K562 (cell line): ENCODE measurements around the gene OR2AG1. TPM values are rescaled to one million over a fixed set of nuclear protein-coding genes. Genes with fewer than 3 reads are reported as not detected.

Experiments
- ARID3A ChIP-seq: IDR thresholded peaks from 2 replicates; pipeline ENCODE4 v1.6.1; 2012; ENCODE audit warnings: low read depth, low read length, improper control_type of control experiment, borderline replicate concordance
- CTBP1 ChIP-seq: fragments of 450-650 bp; IDR thresholded peaks from 2 replicates; pipeline ENCODE4 v1.6.1; 2016; ENCODE audit warnings: borderline replicate concordance
- HBP1 ChIP-seq: fragments of 450-650 bp; formaldehyde crosslinking; IDR thresholded peaks from 2 replicates; pipeline ENCODE4 v1.4.0; 2022; ENCODE audit warnings: missing genetic modification characterization
- KDM2B ChIP-seq: fragments of 250-450 bp; sonication (Bioruptor Pico); IDR thresholded peaks from 2 replicates; pipeline ENCODE4 v1.8.0; 2021; ENCODE audit warnings: mild to moderate bottlenecking, moderate library complexity
- NFE2 ChIP-seq: IDR thresholded peaks from 2 replicates; pipeline ENCODE4 v1.6.1; 2014; ENCODE audit warnings: antibody characterized with exemption, low read depth
- POLR3A ChIP-seq: IDR thresholded peaks from 2 replicates; pipeline ENCODE4 v1.6.1; 2011; ENCODE audit warnings: borderline replicate concordance, mild to moderate bottlenecking, moderate library complexity; ENCODE audit not compliant: insufficient read length, insufficient read depth; ENCODE audit errors: extremely low read depth
- SMAD1 ChIP-seq: fragments of 150-350 bp; IDR thresholded peaks from 2 replicates; pipeline ENCODE4 v1.6.1; 2014; ENCODE audit warnings: low read length, low read depth; ENCODE audit not compliant: partially characterized antibody
- SREBF1 ChIP-seq: fragments of 150-350 bp; IDR thresholded peaks from 2 replicates; pipeline ENCODE4 v1.6.1; 2014; ENCODE audit warnings: antibody characterized with exemption, low read depth, low read length, borderline replicate concordance
- TFAM ChIP-seq: fragments of 250-450 bp; sonication (Bioruptor Pico); conservative IDR thresholded peaks from 2 replicates; pipeline ENCODE4 v1.5.0; 2021; ENCODE audit warnings: mild to moderate bottlenecking, moderate library complexity
- ZNF146 ChIP-seq: IDR thresholded peaks from one replicate; pipeline ENCODE4 v1.6.1; 2018; ENCODE audit warnings: missing compliant biosample characterization; ENCODE audit not compliant: unreplicated experiment
- ZNF318 ChIP-seq, 2 experiments: fragments of 450-650 bp; IDR thresholded peaks; 2 replicates each; pipeline ENCODE4 v1.6.1; 2016; ENCODE audit warnings: mild to moderate bottlenecking in 2 of 2, borderline replicate concordance in 1 of 2, low read depth in 1 of 2, moderate library complexity in 1 of 2
- polyA plus RNA-seq, 8 experiments: library from polyadenylated mRNA; depleted of rRNA in 4 of 8; stranded (reverse) in 5 of 8; unstranded in 3 of 8; fragments of >200 nt; fragmentation: Nextera tagmentation in 2 of 8; fragmentation: Illumina TruSeq in 1 of 8; extraction: Ambion mirVana in 2 of 8; extraction: Trizol in 1 of 8; gene quantifications; 2 replicates each; pipeline versions ENCODE4 v1.2.1 to v1.2.3, GENCODE V29; 2011 to 2014; ENCODE audit warnings: inconsistent platforms in 1 of 8, missing spikeins in 1 of 8
- total RNA-seq, 7 experiments: library from RNA; depleted of rRNA in 6 of 7; stranded (reverse); fragments of >200 nt in 6 of 7; fragmentation: Illumina TruSeq in 2 of 7; extraction: Trizol in 2 of 7; gene quantifications; 2 replicates each; pipeline versions ENCODE4 v1.2.1 to v1.2.3, GENCODE V29; 2011 to 2021; ENCODE audit warnings: low replicate concordance in 1 of 7
- TF ChIP-seq, protein P1 (sequence below): fragments of 450-650 bp; IDR thresholded peaks from one replicate; pipeline ENCODE4 v1.6.1; 2018; ENCODE audit warnings: mild to moderate bottlenecking, moderate library complexity; ENCODE audit not compliant: partially characterized antibody
- TF ChIP-seq, protein P2 (sequence below): sonication (generic); formaldehyde crosslinking; IDR thresholded peaks from 2 replicates; pipeline ENCODE4 v1.8.0; 2022; ENCODE audit warnings: missing genetic modification reagents, mild to moderate bottlenecking, borderline replicate concordance

The OR2AG1 gene
- total and polyA plus RNA-seq, 9 of the 15 experiments (the other 6 are each of a cell fraction or from before 2014, with no cell fraction given) = 0.05 to 0.11 (median 0.07) TPM; not detected in 5

GRCh38 chr11:6737872-6738466 is 44.9 kb upstream of the OR2AG1 start (continued):
- TF ChIP-seq ZNF318 (IDR thresholded peaks at IDR 0.05; ENCODE audit: borderline replicate concordance in 1 of 2, low read depth in 1 of 2) (no peak), KDM2B (no peak), ZNF146 (CRISPR knock-in tag) (no peak), SMAD1 (no peak), HBP1 (CRISPR knock-in tag) (no peak), ARID3A (peak; percentile 61; the same call in 1 of the 2 replicates), NFE2 (no peak), SREBF1 (no peak), CTBP1 (no peak), TFAM (CRISPR knock-in tag) (no peak), POLR3A (no peak)
- TF ChIP-seq, protein P1, sequence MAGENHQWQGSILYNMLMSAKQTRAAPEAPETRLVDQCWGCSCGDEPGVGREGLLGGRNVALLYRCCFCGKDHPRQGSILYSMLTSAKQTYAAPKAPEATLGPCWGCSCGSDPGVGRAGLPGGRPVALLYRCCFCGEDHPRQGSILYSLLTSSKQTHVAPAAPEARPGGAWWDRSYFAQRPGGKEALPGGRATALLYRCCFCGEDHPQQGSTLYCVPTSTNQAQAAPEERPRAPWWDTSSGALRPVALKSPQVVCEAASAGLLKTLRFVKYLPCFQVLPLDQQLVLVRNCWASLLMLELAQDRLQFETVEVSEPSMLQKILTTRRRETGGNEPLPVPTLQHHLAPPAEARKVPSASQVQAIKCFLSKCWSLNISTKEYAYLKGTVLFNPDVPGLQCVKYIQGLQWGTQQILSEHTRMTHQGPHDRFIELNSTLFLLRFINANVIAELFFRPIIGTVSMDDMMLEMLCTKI = no peak
- TF ChIP-seq, protein P2, sequence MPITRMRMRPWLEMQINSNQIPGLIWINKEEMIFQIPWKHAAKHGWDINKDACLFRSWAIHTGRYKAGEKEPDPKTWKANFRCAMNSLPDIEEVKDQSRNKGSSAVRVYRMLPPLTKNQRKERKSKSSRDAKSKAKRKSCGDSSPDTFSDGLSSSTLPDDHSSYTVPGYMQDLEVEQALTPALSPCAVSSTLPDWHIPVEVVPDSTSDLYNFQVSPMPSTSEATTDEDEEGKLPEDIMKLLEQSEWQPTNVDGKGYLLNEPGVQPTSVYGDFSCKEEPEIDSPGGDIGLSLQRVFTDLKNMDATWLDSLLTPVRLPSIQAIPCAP (CRISPR knock-in tag) = no peak
